Activated CD4-positive, alpha-beta T cell treated with anti-CD3 and anti-CD28 coated beads, Interleukin-2, amount 50 U/mL, for 24 hours (primary cell): ENCODE data around the gene HMX3.

ENCODE experiments used
- DNase-seq, 2 donors: peaks; one replicate each; pipeline ENCODE4 v3.0.0-alpha.2; 2020; ENCODE audit warnings: low read depth in 1 of 2, low spot score in 1 of 2

The HMX3 gene

DNA sequence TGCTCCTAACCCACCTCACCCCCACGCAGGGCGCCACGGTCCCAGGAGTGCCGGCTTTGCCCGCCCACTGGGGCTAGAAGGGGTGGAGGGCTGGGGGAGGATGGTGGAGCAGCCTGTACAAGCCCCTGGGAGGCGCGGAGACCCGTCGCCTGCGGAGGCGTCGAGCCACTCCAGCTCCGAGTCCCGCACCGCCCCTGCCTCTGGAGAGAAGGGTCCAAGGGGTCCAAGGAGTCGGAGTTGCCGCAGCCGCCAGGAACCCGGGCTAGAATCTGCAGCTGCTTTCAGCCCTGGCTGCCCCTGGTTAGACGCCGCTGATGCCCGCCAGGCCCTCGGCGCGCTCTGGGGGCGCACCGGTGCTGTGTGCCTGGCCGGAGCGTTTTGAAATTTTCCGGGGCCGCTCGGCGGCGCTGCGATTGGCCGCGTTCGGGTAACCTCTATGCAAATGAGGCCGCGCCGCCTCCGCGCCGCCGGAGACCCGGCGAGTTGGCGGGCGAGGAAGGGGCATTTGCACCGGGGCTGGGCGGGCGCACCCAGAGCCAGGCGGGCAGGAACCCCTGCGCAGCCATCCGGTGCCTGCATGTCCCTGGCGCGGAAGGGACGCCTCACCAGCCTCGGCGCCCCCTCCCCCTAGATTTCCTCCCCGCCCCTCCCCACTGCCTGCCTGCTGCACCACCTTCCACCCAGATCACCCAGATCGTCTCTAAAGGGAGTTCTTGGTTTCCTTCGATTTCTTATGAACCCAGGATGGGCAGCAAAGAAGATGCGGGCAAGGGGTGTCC, 12.1 kb downstream of the HMX3 start, which contains the start of gene HMX2:
Gene HMX2 (plus strand): TSS at position 502 of the 779 bp plus-strand sequence. CDS start 243 bp downstream, at position 745.
- peak in 1 of 2 donors; percentile 6 for DNase-seq

DNA sequence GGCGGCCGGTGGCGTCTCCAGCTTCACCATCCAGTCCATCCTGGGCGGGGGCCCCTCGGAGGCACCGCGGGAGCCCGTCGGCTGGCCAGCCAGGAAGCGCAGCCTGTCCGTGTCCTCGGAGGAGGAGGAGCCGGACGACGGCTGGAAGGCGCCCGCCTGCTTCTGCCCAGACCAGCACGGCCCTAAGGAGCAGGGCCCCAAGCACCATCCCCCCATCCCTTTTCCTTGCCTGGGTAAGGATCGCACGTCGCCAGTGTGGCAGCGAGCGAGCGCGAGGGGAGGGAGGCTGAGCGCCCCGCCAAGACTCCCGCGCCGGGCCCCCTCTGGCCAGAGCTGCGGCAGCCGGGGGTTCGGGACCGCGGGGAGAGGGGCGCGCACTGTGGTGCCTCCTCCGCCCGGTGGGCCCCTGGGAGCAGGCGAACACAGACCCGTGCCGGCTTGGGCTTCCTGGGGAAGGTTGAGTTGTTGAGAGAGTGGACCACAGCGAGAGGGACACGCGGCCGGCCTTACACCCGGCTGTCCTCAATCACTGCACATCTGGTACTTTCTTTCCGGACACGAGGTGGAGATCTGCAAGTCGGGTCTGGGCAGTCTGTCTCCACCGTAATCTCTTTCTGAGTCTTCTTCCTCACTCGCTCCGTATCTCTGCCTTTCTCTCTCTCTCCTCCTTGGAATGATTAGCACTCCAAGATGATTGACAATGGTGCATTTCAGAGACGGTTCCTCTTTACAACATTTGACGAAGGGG, 12.8 kb downstream of the HMX3 start:
- DNase-seq: no peak

DNA sequence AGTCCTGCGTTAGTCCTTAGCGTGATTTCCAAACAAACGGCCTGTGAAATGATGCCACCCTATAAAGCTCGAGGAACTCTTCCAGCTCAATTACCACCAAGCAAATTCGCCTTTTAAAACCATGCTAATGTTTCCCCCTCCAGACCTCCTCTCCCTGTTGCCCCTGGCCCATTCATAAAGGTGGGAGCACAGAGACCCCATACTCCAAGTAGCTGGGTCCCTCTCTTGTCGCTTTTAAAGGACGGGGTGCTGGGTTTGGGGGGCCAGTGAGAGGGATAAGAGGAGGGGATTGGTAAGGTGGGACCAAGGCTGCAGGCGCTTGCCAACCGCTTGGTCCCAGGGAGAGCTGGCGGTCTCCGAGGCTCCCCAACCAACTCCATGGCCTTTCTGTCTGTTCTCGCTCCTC, 13.4 kb downstream of the HMX3 start:
- no peak for DNase-seq

DNA sequence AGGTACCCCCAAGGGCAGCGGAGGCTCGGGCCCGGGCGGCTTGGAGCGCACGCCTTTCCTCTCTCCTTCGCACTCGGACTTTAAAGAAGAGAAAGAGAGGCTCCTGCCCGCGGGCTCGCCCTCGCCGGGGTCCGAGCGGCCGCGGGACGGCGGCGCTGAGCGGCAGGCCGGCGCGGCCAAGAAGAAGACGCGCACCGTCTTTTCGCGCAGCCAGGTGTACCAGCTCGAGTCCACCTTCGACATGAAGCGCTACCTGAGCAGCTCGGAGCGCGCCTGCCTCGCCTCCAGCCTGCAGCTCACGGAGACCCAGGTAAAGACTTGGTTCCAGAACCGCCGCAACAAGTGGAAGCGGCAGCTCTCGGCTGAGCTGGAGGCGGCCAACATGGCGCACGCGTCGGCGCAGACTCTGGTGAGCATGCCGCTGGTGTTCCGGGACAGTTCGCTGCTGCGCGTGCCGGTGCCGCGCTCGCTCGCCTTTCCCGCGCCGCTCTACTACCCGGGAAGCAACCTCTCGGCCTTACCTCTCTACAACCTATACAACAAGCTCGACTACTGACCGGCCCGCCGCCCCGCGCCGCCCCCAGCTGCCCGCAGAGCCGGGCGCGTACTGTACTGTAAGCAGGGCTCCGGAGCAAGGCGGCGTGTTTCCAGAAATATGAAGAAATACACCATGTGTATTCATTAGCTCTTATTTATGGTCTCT, 13.9 kb downstream of the HMX3 start:
- DNase-seq: peak in 1 of 2 donors; percentile 26

DNA sequence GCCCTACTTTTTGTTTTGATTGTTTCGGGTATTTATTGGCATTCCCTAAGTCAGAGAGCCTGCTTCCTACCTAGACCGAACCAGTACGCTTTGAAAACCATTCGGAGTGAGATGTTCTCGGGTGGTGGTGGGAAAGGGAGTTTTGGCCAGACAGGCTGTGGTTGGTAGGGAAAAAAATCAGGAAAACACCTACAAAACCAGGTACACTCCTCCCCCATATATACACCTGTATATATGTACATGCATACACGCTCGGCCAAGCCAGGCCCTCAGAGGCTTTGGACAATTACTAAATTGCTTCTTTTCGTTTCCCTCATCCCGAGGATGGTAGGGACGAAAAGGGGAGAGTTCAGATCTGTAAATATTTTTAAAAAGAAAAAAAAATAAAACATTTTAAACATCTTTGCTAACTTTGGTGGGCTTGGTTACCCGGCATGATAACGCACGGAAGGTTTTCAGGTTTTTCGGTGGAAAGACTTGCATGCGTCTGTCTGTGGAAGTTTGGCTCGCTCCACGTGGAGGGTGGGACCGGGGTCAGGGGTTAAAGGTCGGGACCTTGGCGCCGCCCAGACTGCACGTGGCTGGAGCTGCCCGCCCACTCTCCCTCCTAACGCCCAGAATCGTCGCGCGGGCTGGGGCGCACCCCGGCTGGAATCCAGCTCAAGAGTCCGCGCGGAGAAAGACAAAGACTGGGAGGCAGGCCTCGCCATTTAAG, 14.7 kb downstream of the HMX3 start:
- DNase-seq: peak in 1 of 2 donors; percentile 16

DNA sequence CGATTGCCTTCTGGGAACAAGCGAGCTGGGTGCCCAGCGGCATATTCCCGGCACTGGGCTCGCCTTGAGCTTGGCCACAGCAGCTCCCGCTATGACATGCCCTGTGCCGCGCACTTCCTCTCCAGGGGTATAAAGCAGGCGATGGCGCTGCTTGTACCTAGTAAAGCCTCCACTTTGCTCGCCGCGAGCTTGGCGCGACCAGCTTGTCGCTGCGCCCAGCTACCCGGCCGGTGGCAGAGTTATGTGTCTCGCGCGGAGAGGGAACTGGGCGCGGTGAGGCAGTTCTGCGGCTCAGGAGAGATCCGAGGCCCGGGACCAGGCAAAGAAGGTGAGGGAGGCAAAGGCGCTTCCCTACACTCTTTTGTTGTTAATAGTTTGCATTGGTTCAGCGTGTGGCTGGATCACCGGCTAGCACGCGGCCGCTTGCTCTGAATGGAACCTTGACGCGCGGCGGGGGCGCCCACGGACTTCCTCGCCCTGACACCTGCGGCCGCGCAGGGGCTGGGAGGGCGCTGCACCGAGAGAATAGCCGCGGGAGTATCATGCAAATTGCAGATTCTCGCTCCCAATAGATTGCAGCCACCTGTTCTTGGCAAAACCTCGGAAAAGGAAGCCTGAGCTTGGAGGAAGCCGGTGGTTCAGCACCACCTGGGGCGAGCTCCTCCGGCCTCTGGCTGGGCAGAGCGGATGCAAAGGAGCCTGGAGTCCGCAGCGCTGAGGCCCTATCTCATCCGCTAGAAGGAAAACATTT, 15.4 kb downstream of the HMX3 start:
- DNase-seq: no peak

DNA sequence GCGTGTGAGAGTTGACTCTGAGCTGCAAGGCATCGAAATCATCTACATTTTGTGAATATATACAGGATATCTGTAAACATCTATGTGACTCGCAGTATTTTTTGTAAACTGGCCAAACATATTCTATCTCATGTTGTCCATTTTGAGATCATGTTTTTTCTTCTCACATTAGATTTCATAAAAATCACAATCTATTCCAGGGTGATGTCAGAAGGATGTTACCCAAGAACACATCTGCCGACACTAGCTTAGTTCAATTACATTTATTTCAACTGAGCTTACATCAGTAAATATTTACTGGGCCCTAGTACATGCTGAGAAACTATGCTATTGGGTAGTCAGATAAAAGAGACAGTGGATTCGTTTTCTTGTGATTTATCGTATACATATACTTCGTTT, 16.0 kb downstream of the HMX3 start:
- DNase-seq: no peak

DNA sequence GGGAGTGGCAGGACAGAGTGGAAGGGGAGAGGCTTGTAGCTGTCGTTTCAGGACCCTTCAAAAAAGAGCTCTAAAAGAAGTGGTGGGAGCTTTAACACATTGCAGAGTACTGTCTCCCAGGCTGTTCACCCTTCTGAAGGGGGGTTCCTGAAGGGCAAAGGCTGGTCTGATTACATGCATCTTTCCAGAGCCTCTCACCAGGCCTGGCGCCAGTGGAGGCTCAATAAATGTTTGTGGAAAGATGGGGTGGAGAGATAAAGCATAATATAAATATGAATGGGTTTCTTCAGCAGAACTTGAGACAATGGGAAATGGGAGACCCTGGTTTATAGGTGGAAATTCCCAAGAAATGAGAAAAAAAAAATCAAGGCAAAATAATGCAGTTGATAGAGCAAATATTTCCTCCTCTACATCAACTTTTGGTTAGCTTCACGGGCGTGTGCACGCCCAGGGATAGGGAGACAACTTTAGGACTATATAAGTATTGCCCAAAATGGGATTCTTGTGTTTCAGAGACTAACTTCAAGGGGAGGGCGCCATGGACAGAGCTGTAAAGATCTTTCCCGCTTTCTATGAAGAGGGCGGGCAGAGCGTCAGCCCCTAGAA, 17.8 kb downstream of the HMX3 start:
- no peak for DNase-seq

DNA sequence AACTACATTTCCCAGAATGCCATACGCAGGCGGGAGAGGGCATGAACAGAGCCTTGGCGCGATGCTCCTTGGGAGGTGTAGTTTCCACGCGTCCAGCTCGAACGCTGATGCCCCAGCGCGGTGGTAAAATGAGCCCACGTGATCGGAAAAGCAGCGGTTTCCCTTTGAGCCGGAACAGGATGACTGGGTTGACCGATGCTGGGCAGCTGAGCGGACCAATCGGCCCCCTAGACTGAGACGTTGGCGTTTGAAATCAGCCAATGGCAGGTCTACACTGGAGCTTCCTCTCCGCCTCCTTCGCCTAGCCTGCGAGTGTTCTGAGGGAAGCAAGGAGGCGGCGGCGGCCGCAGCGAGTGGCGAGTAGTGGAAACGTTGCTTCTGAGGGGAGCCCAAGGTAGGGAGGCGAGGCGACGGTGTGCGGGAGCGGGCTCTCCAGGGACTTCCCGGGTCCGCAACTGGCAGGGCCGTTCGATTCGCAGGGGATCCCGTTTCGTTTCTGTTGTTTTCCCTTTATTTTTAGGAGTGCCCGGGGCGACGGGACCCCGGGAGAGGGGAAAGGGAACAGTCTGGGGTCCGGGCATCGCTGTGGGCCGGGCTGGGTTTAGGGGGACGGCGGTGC, 18.4 kb downstream of the HMX3 start, which contains the start of gene BUB3:
Gene BUB3 (plus strand): TSS at position 311 of the 619 bp plus-strand sequence. CDS start 516 bp downstream, outside the sequence.
- DNase-seq: peak; percentile 84 to 97

DNA sequence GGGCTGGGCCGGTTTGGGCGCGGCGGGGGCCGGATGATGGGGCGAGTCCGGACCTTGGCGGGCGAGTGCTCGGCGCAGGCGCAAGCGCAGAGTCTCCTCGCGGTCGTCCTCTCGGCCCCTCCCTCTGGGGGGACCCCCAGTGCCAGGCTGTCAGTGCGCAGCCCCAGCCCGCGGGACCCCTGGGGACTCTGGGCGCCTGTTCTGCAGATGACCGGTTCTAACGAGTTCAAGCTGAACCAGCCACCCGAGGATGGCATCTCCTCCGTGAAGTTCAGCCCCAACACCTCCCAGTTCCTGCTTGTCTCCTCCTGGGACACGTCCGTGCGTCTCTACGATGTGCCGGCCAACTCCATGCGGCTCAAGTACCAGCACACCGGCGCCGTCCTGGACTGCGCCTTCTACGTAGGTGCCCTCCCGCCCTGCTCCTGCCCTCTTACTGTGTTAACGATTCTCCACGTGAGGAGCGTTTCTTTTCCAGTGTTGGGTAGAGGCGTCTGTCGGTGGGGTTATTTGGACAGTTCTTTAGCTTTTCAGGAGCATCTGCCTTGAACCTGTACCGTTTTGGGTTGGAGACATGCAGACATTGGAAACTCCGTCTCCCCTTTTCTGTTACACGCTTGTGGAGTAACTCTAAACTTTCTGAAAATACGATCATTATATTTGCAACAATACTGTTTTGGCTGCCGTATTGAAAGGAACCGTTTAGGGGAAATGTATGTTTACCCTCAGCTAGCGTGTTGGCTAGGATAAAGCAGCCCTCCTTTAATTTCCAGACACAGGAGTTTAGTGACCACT, 19.1 kb downstream of the HMX3 start:
- peak in 1 of 2 donors; percentile 23 for DNase-seq

DNA sequence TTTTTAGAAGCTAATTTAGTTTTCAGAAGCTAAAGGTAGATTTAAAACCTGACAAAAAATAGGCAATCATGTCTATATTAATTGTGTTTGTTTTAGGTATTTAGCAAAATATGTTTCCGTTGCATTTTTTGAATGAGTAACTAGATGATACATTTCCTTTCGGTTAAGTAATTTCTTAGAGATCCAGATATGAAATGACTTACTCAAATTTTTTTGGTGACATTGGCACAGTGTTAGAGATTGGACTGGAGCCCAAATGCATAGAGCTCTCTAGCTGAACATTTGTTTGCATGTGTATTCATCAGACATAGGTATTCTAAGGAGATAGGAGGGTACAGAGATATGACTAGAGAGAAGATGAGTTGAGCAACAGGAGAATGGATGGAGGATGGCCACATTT, 20.3 kb downstream of the HMX3 start:
- no peak for DNase-seq

DNA sequence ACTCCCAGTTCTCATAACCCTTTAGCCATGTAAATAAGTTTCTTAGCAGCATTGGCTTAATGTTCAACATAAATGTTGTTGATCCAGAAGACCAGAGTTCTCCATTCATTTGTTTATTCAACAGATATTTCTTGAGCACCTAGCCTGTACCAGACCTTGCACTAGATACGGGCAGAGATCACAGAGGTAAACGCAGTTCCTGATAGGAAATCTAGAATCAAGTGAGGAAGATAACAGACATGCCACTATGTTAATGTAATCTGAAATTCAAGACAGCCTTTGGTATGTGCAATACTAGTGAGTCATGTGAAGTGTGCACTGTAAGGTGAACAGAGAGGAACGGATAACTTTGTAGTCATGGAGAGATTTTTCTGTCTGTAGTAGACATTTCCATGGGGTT, 21.4 kb downstream of the HMX3 start:
- no peak for DNase-seq

DNA sequence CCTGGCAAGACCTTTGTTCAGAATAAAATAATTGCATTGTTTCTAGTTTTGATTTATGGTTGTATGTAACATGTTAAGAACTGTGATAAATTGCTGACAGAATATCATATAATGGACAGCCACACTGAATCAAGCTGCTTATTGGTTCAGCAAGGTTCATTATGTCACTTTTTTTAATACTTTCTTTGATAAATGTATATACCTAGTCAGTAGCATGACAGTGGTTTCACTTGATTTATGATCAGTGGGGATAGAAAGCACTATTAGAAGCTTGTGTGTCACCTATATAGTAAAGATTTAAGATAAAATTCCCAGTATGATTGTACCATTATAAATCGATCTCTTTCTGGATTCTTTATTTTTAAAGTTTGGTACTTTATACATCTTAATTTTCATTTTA, 22.9 kb downstream of the HMX3 start:
- DNase-seq: no peak

DNA sequence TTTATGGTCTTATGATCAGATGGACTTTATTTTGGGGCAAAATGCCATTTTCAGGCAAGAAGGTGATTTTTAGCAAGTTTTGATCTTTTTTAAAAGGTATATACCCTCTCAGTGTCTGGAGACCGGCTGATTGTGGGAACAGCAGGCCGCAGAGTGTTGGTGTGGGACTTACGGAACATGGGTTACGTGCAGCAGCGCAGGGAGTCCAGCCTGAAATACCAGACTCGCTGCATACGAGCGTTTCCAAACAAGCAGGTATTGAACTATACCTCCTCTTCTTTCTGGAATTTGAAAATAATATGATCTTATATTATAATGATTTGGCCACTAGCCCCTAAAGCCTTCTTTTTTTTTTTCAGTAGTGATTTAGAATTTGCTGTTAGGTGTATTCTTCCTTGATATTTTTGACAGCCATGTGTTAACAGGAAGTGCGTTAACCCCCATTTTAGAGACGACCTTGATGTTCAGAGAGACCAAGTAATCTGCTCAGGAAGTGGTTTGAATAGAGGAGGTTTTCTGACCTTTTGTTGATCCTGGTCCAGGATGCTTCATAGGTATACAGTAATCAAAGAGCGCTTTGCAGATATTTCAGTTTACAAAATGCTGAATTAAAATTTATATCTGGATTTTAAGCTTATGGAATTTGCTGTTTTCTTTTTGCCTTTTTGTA, 24.7 kb downstream of the HMX3 start:
- DNase-seq: no peak

DNA sequence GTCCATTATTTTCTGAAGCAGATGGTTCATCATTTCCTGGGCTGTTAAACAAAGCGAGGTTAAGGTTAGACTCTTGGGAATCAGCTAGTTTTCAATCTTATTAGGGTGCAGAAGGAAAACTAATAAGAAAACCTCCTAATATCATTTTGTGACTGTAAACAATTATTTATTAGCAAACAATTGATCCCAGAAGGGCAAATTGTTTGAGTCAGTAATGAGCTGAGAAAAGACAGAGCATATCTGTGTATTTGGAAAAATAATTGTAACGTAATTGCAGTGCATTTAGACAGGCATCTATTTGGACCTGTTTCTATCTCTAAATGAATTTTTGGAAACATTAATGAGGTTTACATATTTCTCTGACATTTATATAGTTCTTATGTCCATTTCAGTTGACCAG, 28.5 kb downstream of the HMX3 start:
- no peak for DNase-seq

DNA sequence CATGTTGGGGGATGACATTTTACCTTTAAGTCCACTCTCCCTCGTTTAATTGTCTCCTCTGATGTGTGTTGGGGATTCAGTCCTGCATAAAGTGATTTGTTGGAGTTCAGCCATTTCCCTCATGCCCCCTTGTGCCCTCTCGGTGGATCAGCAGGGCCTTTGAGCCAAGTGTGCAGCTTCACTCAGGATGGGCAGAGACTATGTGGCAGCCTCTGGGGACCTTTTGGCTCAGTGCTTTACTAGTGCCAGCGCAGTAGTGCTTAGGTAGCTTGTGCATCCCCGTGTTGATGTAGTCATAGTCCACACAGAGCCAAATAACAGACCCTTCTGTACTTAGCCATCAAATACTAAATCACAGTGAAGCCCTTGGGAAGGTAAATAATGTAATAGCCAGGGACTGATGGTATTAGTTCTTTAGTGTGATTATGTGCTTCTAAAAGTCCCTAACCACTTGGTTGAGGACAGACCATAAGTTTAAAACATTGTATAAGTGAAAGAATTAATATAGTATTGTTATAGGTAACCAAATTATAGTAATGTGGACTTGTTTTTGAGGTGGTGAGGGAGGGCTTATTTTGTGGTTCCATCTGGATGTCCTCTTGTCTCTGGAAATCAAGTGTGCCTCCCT, 29.8 kb downstream of the HMX3 start:
- no peak for DNase-seq

DNA sequence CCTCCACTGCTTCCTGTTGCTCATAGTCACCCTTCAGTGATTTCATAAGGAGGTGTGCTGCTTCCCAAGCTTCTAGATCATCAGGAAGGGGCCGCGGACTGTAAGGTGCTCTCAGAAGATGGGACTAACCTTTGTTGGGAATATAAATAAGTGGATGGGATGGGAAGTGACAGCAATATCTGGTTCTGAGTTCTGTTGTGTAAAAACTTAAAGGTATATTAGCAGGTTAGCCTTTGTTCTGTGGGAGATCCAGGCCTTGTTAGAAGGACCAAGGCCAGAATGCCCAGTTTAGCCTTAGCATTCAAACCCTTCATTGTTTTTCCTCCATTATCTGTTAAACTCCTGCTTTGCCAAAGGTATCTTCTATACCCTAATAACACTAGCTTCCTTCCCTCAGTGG, 30.8 kb downstream of the HMX3 start:
- no peak for DNase-seq

DNA sequence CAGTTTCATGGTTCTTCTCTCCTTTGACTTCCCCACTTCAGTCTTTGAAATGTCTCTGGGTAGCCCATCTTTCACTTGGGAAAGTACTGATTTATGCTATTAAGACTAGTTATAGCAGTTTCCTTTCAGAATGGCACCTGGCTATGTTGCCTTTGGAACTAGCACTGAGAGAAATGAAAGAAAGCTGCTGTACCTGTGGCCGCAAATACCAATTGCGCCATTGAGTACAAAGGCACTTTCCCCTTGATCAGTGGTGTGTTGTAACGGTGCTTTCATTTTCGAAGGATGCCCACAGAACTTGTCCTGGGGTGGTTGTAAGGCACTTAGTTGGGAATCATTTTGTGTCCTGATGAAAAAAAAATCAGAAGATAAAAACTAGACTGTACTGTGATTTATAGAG, 35.2 kb downstream of the HMX3 start:
- no peak for DNase-seq
